Tongue (tissue), 2 donors: Measurements from ENCODE around the gene ZBTB20. TPM values are rescaled to one million over a fixed set of nuclear protein-coding genes. Genes with fewer than 3 reads are reported as not detected.

Experiments used
- DNase-seq: peaks from one replicate; pipeline ENCODE4 v3.0.0-alpha.2; 2015
- total RNA-seq: library from RNA; depleted of rRNA; stranded (reverse); fragments of >200 nt; gene quantifications from one replicate; pipeline ENCODE4 v1.2.3, GENCODE V29; 2014

Gene ZBTB20
- total RNA-seq, 1 donor from 2014 or later: 79.5 TPM

GRCh38 chr3:115087512-115087911, 59.6 kb downstream of the ZBTB20 start:
- no peak for DNase-seq

DNA sequence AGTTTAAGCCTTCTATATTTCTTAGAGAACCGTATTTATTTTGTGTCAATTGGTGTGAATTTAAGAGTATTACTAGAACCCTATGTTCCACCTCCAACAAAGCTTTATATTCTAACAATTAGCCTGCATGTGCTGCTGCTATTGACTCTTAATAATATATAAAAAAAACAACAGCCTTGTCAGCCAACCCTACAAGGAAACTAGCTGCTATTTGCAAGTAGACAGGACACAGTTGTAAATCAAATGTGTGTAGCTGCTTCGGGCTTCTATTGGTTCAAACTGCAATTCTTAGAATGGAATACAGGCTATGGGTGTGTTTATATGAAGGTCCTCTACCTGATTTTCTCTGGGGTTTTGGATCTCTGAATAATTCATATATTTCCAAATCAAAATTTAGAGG, 60.7 kb downstream of the ZBTB20 start:
- DNase-seq: no peak

DNA sequence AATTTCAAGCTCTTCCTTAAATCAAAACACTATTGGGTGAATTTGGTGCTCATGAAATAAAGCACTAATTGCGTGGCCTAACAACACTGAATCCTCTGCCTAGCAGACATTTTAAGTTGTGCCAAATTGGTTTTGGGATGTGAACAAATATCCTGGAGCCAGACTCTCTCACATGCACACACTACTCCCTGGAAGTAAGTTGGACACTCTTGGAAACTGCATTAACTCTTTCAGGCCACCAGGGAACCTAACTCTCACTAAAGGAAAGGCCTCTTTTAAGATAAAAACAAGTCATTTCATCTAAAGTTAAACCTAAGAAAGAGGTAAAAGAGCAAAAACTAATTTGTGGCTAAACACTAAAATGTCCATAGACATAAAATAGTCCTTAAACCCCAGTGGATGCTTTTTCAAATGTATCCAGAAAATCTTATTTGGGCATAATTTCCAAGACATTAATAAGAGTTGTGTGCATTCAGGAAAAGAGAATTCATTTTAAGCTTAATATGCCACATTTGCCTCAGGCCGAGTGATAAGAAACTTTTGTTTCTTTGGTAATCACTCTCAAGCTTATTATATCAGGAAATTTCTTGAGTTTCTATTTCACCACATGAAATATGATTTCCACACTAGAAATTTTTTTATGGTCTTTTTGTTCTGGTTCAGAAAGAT, 61.8 kb downstream of the ZBTB20 start:
- DNase-seq: peak; percentile 11

- no peak for DNase-seq
Observed at GRCh38 chr3:115084686-115085085, 62.4 kb downstream of the ZBTB20 start.

GRCh38 chr3:115082260-115082659, 64.8 kb downstream of the ZBTB20 start:
- no peak for DNase-seq

DNA sequence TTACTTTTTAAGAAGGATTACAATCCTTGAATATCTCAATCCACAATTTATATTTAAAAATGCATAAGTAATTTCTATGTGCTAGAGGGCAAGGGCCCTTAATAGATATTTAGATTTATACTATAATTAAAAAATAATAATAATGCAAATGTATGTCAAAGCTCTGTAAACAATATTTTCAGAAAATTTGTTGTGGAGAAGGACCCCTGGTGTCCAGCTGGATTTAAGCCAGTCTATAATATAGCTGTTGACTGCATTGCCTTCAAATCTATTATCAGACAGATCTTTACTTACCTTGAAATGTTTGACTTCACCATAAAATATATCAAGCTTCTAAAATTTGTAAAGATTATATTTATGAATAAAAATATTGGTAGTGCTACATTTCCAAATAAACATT, 65.6 kb downstream of the ZBTB20 start:
- DNase-seq: no peak

- no peak for DNase-seq
Observed at GRCh38 chr3:115077501-115078250, 69.4 kb downstream of the ZBTB20 start.

GRCh38 chr3:115074502-115074901, 72.6 kb downstream of the ZBTB20 start:
- DNase-seq: no peak

GRCh38 chr3:115072265-115073021, 74.6 kb downstream of the ZBTB20 start:
- DNase-seq: no peak

DNA sequence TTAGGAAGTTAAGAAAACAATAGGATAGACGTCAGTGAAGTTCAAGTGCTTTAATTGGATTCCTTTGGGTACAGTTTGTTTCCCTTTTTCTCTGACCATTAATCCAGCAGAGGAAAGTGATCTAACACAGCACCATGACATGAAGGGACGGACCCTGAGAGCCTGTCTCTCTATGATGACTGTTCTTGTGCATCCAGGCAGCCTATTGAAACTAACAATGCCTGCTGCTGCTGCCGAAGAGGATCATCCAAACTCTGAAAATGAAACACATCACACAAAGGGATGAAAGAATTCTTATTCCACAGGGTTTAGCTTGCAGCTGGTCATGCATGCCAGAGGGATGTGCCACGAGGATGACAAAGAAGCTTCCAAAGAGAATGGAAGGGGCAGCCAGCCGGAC, 75.5 kb downstream of the ZBTB20 start:
- DNase-seq: peak; percentile 29

- no peak for DNase-seq
Observed at GRCh38 chr3:115071166-115071565, 75.9 kb downstream of the ZBTB20 start.

DNA sequence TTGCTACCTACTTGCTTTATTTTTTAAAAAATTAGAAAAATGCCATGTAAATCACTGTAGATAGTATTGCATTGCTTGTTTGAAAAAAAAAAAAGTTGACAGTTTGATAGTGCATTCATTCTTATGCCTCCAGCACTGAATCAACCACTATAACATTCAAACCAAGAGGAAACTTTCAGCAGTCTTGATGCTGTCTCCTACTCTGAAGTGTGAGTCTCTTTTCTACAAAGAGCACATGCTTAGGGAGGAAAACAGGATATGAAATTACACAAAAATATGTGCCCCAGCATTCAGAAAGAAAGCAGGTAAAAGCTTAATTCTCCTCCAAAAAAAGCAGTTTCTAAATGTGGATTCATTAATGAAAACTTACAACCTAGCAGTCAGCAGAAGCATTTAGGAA, 78.3 kb downstream of the ZBTB20 start:
- no peak for DNase-seq

DNA sequence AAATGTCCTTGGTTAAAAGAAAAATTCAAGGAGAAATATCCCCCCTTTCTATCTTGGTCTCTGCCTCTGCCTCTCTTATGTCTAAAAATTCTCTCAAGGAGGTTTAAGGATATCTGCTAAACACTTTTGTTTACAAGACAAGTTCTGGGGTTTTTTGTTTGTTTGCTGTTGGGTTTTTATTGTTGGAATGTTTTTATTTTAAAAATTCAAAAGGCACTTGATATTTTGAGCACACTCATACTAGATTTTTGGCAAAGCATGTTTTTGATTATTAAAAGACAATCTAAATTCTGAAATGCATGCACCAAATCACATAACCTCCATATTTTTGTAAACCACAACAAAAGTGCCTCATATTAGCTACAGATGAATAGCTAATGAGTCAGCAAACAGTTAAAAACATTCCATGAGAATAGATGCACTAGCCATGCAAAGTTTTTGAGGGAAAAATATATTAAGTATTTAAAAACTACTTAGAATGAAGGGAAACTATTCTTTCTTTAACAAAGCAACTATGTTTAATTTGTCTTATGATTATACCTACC, 84.6 kb downstream of the ZBTB20 start:
- no peak for DNase-seq

DNA sequence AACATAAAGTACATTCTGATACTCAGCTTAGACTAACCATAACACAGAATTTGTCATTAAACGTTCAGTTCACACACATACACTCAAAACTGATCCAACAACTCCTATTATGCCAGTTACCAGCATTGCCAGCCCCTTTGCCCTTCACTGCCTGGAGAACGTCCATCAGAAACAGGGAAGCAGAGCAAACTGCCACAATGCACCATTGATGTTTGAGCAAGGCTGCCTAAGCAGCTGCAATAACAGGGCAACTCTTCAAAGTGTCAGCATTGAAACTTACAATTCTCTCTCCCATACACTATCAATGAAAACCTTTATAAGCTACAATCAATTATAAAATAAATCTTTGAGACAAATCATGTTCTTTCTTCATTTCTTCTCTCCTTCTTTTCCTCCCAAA, 85.1 kb downstream of the ZBTB20 start:
- DNase-seq: peak; percentile 53

DNA sequence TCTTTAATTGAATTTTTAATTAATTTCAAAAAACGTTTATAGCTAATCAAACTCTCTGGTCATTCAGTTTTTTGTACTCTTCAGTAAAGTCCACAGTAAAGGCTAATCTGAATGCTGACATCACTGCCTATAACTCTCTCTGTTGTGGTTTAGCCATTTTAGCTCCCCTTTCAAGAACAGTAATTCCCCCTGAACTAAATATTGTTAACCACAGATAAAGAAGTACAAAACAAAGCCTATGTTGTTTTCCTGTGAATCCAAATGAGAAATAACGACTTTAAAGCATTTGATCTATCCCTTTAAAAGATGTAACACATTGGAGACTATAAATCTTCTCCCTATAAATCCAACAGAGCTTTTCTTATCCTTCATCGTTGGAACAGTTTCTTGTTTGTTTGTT, 94.2 kb downstream of the ZBTB20 start:
- no peak for DNase-seq

DNA sequence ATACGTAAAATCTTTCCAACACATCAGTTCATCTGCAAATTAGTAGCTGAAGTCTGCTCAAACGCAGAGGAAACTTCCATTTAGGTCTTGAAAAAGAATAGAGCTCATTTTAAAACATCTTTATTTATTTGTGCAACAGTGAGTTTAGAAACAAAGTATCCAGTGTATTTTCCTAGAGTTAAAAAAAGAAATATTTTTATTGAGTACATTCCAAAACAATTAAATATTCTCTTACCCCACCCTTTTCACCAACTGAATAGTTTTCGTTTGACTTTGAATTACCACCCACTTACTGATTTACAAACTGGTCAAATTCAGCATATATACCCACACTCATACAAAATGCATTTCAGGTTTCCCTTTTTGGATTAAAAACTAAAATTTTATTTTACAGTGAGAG, 104.7 kb downstream of the ZBTB20 start:
- DNase-seq: no peak

GRCh38 chr3:115040673-115041286, 106.3 kb downstream of the ZBTB20 start:
- DNase-seq: peak; percentile 49

GRCh38 chr3:115040246-115040645, 106.8 kb downstream of the ZBTB20 start:
- no peak for DNase-seq

DNA sequence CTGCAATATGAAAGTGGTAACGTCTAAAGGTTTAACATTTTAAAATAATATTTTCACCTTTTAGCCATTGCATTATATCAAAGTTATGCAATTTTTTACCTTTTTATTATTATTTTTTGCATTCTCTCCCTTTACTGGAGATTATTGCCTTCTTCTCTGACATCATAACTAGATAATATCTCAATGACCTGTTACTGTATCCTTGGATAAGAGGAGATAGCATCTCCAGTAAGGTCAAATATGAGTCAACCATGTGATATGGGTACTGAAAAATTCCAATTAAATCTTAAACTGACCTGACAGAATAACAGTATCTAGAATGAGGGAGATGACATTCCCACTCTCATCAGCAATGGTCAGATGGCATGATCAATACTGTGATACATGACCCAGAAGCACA, 108.3 kb downstream of the ZBTB20 start:
- no peak for DNase-seq

GRCh38 chr3:115022835-115023398, 124.2 kb downstream of the ZBTB20 start:
- no peak for DNase-seq

DNA sequence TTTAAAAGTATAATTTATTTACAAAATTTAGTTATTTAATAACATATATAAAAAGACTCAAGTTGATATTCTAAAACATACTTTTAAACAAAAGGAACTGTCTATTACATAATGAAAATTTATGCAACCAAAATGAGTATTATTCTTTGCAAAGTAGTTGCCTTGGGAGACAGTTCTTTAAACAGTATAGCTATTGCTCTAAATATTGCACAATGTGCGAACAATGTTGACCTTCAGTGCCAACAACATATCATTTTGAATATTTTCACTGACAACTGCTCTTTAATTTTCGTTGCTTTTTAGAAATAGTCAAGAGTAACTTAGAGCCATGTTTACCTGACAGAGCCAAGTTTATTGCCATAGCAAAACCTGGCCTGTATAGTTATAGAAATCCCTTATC, 124.9 kb downstream of the ZBTB20 start:
- no peak for DNase-seq

- no peak for DNase-seq
Observed at GRCh38 chr3:115021061-115021460, 126.0 kb downstream of the ZBTB20 start.
